Measurements from ENCODE around the gene LDHB.
A peak's percentile ranks its signal among the peaks of the same experiment; 100 is the strongest.
"Not testable (repeated sequence)": the region's sequence is repeated elsewhere in the genome, so short reads cannot be mapped to it uniquely, and the experiment has no call there.

LDHB gene

DNA sequence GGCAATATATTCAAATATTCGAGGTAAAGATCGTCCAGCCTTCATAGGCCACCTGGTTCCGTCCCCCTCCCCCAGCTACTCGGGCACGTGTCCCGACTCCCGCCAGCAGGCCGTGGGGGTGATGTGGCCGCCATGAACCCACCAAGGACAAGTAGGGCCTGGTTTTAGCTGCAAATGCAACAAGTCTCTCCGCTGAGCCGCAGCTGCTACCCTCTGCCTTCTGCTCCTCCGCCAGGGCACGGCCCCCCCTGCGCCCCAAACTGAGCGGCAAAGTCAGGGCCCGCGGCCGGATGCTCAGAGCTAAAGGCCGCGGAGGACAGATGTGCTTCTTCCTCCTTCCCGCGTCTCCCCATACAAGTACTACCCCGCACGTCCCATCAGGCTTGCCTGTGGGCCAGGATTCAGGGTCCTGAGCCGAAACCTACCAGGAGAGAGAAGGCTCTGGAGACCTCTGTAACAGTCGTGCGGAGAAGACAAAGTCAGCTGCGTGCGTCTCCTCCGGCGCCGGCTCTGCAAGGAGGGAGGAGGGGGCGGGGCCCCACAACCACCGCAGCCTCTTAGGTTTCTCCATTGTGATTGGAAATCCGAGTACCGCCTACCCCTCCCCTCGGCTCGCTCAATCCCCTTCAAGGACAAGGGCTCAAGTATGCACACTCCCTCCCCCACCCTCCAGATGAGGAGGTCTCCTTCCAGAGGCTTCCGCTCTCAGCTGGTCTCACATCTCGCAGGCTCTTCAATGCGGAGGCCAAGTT lies at the start of gene LDHB:
Gene LDHB (minus strand): TSS at position 517 of the 752 bp plus-strand sequence. CDS start 3,171 bp downstream, outside the sequence.
- DNase-seq, result peak; percentile 77 to 81

DNA sequence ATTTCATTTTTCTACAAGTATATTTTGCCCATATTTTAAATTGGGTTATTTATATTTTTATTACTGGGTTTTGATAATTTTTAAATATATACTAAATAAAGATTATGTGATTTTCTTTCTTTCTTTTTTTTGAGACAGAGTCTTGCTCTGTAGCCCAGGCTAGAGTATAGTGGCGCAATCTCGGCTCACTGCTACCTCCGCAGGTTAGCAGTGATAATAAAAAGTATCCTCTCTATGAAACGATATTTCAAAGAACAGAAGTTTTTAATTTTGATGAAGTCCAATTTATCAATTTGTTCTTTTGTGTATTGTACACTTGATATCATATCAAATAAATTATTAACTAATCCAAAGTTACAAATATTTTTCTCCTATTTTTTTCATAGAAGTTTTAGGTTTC lies 47.2 kb upstream of the LDHB start:
- no peak for DNase-seq

DNA sequence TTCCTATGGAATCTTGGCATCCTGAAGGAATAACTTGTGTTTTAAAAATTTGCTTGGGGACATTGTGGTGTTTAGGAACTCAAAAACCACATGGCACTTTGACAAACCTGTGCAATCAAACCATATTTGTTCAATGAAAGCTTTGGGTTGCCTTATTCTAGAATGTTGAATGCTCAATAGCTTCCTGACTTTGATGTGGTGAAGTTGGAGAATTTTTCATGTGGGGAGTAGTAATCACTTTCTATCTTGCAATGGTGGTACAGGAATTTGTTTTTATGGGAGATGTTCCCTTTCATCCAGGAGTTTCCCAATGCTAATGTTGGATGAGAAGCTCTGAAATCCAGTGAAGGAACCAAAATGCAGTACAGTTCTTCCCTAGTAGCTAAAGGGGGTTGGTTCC lies 42.2 kb upstream of the LDHB start:
- DNase-seq, result no peak

GRCh38 chr12:21697904-21698630 lies 40.4 kb upstream of the LDHB start:
- peak in 1 of 2 experiments; percentile 2 for DNase-seq

GRCh38 chr12:21696625-21697024 lies 39.0 kb upstream of the LDHB start:
- no peak for DNase-seq

DNA sequence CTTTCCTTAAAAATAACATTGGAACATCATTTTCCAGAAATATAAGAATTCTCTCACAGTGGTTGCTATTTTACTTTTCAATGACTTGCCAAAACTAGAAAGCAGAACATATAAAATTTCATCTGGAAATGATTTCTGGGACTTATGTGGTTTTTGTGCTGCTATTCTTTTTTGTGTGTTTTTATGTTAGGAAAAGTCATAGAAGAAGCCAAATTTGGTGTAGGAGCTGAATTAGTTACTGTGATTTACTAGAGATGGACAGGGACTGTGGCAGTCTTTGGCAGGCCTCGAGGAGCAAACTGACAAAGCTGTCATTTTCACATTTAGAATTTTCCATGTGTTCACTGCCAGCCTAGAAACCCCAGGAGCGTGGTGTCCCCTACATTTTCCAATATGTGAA lies 38.3 kb upstream of the LDHB start:
- no peak for DNase-seq

DNA sequence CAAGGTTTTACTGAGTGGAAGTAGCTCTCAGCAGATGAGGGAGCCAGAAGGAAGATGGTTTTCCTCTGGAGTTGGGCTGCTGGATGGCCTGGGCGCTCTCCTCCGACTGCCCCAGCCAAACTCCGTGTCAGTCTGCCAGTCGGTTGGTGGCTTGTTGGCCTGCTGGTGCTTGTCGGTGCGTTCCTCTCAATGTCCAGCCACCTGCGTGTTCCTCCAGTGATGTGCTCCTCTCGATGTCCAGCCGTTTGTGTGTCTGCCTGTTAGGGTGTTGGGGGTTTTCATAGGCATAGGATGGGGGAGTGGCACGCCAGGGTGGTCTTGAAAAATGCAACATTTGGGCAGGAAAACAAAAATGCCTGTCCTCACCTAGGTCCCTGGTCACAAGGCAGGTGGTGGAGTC lies 37.0 kb upstream of the LDHB start:
- no peak for DNase-seq

DNA sequence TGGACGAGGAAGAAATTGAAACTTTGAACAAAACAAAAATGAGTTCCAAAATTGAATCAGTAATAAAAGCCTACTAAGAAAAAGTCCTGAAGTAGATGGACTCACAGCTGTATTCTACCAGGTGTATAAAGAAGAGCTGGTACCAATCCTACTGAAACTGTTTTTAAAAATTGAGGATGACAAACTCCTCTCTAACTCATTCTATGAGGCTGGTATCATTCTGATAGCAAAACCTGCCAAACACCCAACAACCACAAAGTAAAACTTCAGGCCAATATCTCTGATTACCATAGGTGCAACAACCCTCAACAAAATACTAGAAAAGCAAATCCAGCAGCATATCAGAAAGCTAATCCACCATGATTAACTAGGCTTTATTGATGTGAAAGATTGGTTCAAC lies 33.9 kb upstream of the LDHB start:
- no peak for DNase-seq

DNA sequence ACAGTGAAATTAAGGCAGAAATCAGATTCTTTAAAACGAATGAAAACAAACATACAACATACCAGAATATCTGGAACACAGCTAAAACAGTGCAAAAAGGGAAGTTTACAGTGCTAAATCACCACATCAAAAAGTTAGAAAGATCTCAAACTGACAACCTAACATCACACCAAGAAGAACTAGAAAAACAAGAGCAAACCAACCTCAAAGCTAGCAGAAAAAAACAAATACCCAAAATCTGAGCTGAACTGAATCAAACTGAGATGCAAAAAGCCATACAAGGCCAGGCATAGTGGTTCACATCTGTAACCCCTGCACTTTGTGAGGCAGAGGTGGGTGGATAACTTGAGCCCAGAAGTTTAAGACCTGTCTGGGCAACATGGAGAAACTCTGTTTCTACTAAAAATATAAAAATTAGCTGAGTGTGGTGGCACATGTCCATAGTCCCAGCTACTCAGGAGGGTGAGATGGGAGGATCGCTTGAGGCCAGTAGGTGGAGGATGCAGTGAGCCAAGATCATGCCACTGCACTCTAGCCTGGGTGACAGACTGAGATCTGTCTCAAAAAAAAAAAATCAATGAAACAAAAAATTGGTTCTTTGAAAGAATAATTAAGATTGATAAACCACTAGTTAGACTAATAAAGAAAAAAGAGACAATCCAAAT lies 33.2 kb upstream of the LDHB start:
- DNase-seq, result no peak

DNA sequence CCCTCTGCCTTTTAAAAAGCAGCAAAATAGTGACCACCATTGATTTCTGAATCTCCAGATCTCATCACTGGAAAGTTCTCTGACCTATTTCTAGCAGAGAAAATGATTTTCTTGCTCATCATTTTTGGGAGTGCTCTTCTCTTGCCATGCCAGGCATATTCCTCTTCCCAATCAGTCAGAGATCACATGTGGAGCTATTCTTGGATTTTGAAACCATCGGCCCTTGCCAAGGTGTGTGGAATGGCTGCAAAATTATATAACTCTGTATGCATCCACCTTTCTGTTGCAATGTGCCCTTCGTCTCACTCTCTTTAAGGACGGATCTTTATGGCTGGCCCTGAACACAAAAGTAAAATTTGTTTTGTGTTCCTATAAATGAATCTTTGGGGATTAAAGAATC lies 25.5 kb upstream of the LDHB start:
- DNase-seq, result no peak

DNA sequence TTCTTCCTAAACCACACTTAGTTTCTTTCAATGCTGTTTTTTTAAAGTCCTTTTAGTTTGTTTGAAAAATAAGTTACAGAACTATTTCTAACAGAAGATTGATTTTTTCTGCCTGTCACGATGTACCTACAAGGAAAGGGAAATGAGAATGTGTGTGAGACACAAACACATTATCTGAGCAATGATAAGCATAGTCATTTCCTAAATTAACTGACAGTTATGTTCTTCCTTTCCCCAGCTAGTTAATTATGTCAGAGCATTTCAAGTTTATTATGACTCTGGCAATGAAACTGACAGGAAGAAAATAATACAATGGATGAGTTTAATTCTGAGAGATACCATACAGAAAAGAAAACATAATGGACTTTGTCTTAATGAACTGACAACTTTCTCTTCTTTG lies 21.3 kb upstream of the LDHB start:
- DNase-seq, result no peak

- no peak for DNase-seq
Measured at GRCh38 chr12:21677622-21678277, 20.1 kb upstream of the LDHB start.

- DNase-seq, result no peak
Measured at GRCh38 chr12:21677204-21677603, 19.6 kb upstream of the LDHB start.

DNA sequence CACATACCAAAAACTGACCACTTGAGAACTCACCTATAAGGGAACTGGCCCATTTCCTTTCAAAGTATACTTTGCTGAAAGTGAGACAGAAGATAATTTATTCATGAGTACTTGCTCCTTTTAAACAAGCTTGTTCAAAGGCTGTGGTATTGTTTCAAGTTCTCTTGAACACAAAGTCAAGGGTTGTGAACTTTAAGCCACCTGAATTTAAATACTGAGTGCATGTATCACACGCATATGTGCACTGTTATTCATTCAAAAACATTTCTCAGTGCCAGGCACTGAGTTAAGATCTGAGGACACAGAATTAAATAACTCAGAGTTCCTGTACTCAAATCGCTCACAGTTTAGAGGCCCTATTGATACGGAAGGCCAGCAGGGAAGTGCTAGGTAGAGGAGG lies 19.1 kb upstream of the LDHB start:
- DNase-seq, result no peak

DNA sequence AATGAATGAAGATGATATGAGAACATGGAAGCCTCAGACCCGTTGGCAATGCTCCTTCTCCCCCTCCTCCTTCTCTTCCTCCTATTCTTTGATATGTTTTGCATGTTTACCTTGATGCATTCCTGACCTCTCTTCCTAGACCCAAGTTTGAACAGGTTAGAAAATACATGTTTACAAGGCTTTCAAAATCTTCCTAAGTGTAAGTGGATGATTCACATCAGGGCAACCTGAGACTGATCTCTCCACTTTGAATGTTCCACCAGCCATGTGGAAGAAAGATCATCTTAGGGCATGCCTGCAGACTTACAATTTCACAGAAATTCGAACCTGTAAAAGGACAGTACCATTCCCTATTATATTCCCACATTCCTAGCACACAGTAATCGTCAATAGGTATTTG lies 18.0 kb upstream of the LDHB start:
- no peak for DNase-seq

DNA sequence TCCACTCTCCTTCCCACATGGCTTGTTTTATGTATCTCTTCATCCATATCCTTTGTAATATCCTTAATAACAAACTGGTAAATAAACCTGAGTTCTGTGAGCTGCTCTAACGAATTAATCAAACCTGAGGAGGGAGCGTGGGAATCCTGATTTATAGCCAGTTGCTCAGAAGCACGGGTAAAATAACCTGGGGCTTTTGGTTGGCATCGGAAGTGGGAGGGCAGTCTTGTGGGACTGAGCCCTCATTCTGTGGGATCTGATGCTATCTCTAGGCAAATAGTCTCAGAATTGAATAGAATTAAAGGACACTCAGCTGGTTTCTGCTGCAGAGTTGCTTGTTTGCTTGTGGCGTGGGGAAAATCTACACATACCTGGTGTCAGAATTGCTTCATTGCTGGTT lies 17.5 kb upstream of the LDHB start:
- DNase-seq, result no peak

- DNase-seq, result not testable (repeated sequence)
Measured at GRCh38 chr12:21673830-21674552, 16.3 kb upstream of the LDHB start.

- no peak for DNase-seq
Measured at GRCh38 chr12:21672146-21672545, 14.5 kb upstream of the LDHB start.

GRCh38 chr12:21666722-21667121 lies 9.1 kb upstream of the LDHB start:
- DNase-seq, result peak in 1 of 2 experiments; percentile 21

GRCh38 chr12:21665816-21666215 lies 8.2 kb upstream of the LDHB start:
- DNase-seq, result no peak

DNA sequence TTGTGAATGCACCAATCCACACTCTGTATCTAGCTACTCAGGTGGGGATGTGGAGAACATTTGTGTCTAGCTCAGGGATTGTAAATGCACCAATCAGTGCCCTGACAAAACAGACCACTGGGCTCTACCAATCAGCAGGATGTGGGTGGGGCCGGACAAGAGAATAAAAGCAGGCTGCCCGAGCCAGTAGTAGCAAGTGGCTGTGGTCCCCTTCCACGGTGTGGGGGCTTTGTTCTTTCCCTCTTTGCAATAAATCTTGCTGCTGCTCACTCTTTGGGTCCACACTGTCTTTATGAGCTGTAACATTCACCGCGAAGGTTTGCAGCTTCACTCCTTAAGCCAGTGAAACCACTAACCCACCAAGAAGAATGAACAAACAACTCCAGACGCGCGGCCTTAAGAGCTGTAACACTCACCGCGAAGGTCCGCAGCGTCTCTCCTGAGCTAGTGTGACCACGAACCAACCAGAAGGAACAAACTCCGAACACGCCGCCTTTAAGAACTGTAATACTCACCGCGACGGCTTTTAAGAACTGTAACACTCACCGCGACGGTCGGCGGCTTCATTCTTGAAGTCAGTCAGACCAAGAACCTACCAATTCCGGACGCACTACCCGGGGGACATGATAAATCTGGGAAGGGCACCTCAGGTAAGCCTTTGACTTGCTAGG lies 4.6 kb upstream of the LDHB start:
- DNase-seq, result no peak

All from NCI-H1930 (cell line).